A172 (cell line): ENCODE data around the gene PAPOLB. TPM values are rescaled to one million over a fixed set of nuclear protein-coding genes. Genes with fewer than 3 reads are reported as not detected.

Source experiments
- DNase-seq: peaks from one replicate; pipeline ENCODE4 v3.0.0-alpha.2; 2015; ENCODE audit warnings: low spot score
- total RNA-seq: library from RNA; depleted of rRNA; stranded (reverse); fragments of >200 nt; shearing (Covaris generic); gene quantifications from 2 replicates; pipeline ENCODE4 v1.2.3, GENCODE V29; 2014

The PAPOLB gene
- total RNA-seq, 1 experiment from 2014 or later = not detected

DNA sequence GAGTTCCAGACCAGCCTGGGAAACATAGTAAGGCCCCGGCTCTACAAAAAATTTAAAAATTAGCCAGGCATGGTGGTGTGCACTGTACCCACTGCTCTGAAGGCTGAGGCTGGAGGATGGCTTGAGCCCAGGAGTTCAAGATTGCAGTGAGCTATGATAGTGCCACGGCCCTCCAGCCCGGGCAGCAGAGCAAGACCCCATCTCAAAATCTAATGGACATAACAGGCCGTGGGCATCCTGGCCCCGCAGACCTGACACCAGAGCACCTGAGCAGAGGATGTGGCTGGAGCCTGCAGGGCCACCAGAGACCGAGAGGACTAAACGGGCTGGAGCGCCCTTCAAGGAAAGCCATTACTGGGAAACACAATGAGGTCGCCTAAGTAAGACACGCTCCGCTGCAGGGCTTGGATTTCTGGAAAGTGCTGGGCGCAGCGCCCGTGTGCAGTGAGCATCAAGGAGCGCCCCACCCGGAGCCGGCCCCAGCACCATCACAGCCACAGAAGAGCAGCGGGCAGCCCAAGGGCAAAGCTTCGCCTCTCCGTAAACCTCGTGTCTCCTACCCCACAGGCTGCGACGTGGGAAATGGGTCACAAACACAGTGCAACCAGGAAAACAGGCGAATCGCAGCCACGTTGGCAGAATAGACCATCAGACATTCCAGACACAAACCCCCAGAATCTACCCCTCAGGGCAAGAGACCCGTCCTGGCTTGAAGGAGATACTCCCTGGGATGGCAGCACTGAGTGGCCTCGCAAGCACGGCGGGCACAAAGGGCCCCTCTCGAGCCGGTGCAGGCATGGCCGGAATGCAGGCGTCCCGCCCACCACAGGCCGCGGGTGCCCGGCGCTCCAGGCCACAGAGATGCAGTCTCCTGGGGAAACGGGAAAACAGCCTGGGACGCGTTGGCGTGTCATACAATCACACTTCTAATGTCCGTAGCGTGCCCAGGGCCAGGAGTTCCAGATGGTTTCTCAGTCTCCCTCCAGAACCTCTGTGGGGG lies 16.8 kb upstream of the PAPOLB start:
- no peak for DNase-seq

DNA sequence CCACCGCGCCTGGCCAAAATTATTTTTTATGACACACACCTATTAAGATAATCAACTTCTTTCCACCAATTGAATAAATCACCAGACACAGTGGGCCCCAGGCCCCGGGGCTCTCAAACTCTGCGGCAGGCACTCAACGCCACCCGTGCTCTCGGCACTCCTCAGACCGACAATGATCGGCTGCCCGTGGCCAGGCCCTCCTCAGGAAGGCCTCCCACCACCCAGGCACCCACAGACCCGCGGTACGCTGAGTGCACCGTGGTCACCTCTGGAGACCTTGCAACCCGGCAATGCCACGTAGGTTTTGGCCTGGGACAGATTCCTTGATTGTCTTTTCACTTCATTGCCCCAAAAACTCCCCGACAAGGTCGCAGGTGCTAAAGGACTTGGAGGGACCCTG lies 14.8 kb upstream of the PAPOLB start:
- no peak for DNase-seq

DNA sequence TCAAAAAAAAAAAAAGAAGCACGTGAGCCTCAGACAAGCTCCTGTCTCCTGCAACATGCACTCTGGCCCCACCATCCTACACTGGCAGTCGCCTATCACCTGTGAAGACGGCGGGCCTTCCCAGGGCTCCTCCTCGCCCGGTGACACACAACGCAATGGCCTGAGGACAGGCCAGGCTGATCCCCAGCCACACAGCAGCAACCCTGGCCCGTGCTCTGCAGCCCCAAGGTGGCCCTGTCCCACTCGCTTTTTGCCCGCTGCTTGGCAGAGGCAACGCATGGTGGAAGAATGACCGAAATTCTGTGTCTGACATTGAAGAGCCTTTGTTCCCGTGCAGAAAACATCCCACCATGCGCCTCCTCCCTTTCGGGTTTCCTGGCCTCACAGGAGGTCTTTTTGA lies 13.6 kb upstream of the PAPOLB start:
- no peak for DNase-seq

DNA sequence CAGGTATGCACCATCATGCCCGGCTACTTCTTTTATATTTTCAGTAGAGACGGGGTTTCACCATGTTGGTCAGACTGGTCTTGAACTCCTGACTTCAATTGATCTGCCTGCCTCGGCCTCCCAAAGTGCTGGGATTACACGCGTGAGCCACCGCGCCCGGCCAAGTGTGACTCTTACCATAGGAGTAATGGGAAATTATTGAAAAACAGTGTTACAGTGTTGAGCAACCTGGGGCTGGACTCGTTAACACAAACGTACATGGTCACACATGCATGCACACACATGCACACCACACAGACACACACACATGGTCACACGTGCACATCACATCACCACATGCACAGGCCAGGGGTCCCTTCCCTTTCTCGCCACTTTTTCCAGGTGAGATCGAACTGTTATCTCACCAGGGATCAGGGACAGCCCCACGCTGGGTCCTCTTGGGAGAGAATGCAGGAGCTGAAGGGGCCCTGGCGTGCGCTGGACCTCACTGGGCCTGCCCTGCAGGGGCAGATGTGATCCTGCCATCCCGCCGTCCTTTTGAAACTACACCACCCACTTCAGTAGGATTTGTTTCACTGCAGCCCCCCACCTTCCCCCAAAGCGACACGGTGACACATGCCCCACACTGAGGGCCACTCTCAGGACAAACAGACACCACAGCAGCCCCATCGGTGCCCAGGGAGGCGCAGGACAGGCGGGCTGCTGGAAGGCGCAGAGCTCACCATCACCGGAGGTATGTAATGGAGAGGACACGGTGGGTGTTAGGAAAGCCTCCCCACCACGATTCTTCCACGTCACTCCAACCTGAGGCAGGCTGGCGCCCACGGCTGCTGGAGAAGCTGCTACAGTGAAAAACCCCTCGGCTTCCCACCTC lies 11.5 kb upstream of the PAPOLB start:
- no peak for DNase-seq

DNA sequence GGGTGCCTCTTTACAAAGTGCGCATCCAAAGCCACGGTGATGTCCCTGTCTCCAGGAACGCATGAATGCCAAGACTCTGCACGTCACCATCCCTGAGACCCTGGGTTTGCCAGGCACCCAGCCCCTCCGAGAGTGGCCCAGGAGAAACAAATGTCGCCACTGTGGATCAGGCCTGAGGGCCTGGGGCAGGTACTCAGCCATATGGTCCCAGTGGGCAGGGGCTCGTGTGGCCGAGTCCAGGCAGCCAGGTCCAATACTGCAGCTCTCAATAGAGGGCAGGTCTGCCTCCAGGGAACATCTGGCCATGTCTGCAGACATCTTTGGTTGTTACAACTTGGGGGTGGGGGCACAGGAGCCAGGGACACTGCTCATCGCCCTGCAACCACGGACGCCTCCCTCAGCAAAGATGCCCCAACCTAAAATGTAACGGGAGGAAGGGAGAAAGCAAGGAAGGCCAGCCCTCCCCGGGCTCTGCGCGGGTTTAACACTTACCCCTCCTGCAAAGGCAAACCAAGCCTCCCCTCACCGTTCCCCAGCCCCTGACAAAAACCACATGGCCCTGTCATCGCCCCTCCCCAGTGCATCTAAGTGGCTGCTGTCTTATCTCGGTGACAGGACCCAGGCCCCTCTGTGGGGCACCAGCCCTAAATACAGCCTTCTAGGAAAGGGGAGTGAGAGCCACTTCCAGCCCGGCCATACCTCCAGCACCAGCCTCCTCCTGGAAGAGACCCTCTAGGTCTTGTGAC lies 10.3 kb upstream of the PAPOLB start:
- DNase-seq = no peak

DNA sequence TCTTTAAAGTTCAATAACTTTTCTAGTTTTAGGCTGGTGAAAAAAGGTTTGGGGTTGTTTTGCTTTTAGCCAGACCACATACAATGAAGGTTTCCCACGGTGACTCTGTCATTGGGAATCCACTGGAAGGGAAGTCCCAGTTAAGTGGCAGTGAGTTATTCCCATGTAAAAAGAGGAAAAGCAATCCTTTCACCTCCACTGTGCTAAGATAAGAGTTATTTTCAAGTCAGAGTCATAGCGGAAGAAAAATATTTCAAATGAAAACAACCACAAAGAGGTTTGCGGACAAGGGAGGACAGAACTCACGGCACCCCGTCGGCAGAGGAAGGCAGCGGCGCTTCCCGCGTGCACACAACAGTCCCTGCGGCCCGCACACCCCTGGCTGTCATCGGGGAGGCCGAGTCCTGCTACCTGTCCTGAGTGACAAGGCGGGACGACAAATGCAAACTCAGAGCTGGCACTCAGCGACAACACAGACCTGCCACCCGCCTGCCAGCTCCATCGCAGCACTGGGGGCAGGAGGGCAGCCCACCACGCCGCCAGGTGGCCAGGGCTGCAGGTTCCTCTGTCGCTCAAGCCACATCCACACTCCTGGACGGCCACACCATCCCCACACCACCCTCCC lies 9.3 kb upstream of the PAPOLB start:
- DNase-seq = no peak

DNA sequence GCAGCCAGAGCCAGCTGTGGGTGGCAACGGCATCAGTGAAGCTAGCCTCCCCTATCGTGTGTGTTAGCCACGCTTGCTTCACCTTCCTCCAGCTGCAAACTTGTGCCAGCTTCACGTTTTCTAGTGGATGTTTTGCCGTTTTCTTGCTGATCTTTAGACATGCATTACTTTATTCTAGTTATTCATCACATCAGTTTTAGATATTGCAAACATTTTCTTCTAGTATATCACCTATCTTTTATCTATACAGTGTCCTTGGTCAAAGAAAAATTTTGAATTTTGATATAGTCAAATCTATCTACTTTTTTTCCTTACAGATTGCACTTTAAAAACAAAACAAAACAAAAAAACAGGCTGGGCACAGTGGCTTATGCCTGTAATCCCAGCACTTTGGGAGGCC lies 6.7 kb upstream of the PAPOLB start:
- no peak for DNase-seq

DNA sequence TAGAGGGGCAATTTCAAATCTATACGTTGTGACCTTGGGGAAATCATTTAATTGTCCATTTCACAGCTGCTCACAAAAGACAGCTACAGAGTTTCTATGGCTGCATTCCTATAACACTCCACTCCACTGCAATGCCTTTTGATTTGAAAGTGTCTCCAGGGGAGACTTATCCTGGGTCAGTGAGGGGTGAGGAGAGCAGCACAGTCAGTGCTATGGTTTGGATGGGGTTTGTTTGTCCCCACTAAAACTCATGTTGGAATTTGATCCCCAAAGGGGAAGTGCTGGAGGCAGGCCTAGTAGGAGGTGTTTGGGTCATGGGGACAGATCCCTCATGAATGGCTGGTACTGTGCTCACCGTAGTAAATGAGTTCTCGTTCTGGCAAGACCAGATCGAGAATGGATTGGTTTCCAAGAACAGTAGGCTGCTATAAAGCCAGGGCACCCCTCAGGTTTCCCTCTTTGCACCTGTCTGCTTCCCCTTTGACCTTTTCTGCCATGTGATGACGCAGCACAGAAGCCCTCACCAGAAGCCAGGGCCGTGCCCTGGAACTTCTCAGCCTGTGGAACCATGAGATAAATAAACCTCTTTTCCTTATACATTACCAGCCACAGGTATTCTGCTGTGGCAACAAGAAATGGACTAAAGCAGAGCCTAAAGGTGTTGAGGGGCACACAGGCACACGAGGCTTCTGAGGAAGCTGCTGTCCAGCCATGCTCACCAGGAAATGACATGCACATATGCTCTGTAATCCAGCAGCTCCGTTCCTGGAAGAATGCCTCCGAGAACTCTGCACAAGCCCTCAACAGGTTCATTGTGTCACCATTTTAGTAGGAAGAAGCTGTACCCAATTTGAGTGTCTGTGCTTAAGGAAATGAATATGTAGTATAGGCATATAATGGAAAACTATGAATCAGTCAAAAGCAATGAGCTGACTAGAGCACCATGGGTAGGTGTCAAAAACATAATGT lies 5.0 kb upstream of the PAPOLB start:
- DNase-seq = no peak

DNA sequence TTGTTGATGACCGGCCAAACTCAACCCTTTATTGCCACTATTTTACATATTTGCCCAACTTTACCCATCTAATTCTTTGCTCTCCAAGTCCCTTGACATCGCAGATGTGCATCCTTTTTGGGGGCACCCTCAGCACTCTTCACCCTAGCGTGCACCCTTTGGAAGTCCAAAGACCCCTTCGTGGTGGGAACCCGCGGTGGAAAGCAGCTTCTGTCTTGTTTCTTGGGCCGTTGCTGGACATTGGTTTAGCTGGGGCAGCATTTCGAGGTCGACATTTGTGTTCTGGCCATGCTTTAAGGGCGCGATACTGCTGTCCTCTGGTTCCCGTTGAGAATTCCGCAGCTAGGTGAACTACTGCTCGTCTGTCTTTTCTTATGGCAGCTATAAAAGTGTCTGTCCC lies 326 bp upstream of the PAPOLB start:
- no peak for DNase-seq

DNA sequence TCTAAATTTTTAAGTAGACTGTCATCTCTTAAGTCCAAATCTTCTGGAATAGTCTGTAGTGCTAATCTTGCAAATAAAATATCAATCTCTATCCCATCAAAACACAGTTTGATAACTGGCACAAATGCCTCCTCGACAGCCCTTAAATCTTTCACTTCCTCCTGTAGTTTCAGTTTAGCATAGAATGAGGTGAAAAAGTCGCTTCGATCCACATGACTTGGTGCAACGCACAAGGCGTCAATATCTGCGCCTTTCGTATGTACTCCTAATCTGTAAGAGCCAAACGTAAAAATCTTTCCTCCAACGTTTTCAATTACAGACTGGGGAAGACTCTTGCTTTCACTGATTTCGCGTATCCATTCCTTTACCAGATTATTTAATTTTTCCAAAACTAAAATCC lies 603 bp downstream of the PAPOLB start:
- DNase-seq = no peak

DNA sequence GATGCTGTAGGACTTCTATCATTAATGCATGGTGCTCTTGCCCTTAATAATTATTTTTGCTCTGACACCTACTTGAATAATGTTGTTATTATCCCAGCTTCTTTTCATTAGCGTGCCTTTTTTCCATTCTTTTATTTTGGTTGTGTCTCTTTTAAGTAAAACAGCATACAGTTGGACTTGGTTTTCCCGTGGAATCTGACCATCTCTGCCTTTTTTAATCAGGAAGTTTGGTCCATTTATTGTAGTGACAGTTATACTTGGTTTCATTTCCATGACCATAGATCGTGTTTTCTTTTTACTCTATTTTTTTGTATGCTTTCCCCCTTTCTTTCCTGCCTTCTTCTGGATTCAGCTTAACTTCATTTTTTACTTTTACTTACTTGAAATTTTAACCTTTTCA lies 4.6 kb downstream of the PAPOLB start:
- no peak for DNase-seq

DNA sequence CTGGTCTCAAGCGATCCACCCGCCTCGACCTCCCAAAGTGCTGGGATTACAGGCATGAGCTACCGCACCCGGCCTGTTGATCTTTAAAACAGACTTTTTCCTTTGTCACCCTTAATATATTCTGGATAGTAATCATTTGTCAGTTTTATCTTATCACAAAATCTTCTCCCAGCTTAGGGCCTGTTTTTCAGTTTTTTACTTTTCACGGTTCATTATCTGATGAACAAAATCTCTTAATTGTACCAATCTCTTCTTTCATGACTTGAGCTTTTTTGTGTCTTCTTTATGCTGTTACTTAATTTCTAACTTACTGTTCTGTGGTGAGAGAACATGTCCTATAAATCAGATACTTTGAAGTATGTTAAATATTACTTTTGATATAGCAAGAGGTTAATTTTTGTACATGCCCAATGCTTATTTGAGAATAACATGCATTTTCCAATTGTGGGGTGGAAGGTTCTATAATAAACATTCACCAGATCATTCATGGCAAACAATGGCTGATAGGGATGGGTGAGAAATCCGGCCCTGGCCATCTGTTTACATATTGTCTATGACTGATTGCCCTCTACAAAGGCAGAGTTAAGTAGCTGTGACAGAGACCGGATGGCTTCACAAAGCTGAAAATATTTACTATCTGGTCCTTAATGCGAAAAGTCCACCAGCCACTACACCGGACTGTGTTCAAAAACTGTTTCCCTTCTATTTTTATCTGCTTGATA lies 5.3 kb downstream of the PAPOLB start:
- no peak for DNase-seq

DNA sequence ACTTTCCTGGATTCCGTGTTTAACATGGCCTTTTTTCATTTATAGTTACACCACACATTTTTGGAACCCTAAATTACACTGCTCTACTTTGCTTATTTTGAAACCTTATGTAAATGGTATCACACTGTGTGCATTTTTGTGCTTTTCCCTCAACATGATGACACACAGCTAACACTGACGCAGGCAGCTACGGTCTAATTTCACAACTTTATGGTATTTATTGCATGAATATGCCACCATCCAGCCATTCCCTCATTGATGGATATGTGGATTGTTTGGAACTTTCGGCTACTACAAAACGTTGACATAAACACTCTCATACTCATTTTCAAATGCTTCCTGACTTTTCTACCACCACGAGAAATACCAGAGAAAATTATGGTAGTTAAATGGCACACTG lies 6.9 kb downstream of the PAPOLB start:
- no peak for DNase-seq

DNA sequence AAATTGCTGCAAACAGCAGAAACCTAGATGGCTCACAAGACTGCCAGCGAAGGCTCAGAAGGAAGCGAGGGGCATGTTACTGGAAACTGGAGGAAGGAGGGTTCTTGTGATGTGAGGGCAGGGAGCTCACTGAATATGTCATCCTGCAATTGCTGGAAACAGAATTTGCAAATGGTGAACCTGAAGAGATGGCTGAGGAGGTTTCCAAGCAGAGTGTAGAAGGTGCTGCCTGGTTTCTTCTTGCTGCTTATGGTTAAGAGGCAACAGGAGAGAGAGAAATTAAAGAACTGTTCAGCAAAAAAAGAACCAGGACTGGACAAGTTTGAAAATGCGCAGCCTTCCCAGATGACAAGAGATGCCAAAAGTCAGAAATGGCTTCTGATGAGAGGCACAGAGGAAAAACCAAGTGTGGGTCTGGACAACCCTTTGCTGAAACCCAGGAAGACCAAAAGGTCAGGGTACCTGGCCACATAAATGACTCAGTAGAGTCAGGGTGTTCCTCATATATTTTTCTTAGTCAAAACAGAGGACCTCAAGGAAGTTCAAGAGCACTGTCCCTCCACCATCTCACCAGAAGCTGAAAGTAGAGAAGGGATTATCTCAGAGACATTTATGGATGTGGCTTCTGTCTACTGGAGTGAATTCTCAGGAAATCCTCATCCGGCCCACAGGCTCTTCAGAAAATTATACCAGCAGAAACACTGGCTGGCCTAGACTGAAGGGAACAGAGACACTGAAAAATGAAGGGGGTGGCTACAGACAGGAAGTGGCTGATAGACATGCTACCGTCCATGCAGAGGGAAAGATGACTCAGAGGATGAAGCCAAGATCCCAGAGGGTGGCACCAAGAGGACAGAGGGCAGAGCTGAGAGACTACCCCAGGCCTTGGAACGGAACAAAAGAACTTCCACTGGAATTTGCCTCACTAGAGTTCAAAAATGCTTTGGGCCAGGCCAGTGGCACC lies 10.1 kb downstream of the PAPOLB start:
- peak; percentile 73 for DNase-seq

DNA sequence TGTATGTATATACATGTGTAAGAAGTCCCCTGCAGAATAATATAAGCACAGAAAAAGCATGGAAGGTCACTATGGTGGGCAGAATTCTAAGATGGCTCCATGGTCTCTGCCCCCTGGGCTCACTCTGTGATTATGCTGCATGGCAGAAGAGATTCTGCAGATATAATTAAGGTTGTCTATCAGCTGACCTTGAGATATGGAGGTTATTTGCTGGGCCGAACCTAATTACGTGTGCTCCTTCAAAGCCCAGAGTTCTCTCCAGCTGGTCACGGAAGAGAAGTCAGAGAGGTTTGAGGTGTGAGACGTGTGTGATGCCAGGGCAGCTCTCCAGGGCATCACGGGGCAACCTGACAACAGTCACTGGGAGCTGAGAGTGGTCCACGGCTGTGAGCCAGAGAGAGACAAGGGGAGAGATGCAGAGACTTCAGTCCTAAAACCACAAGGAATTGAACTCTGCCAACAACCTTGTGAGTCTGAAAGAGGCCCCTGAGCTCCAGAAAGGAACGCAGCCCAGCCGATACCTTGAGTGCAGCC lies 11.5 kb downstream of the PAPOLB start:
- no peak for DNase-seq

DNA sequence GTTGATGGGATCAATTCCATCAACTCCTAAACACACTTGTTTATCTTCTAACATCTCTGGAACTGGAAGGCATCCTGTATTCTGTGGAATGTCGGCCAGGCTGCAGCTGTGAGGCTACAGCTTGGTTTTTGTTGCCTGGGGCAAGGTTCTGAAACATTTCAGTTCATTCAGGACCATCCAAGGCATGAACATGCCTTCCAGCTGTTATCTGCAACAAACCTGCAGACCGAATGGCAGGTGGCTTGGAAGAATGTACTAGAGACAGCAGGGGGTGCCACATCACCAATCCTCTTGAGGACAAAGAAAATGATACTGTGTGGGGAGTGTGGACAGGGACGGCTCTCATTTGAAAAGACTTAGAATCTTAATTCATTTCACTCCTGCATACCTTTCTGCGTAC lies 12.4 kb downstream of the PAPOLB start:
- DNase-seq = peak; percentile 74

DNA sequence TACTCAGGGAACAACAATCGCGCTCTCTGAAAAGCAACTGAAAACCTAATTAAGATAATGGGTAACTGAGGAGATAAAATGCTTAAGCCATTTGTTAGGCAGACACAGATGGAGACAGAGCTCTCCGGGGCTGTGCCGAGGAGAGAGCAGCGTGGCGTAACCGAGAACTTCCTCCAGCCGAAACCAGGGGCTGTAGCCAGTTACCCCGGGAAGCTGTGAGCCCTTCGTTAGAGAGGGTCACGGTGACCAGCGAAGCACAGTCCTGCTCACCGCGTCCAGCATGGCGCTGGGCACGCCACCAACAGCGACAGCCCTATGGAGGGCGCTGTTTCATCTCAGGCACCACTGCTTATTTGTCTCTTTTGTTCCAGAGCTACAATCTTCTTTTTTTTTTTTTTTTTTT lies 16.1 kb downstream of the PAPOLB start:
- no peak for DNase-seq
